ENCODE data around the gene MRPL17. TPM values are rescaled to one million over a fixed set of nuclear protein-coding genes. Genes with fewer than 3 reads are reported as not detected.

MRPL17 gene
- total and polyA plus RNA-seq, 9 of the 15 experiments (the other 6 are each of a cell fraction or from before 2014, with no cell fraction given), result 33.9 to 81.6 (median 43.9) TPM

- TF ChIP-seq FOXM1 (IDR thresholded peaks at IDR 0.05; ENCODE audit: low read depth) (no peak), FOXM1 (CRISPR knock-in tag; IDR thresholded peaks at IDR 0.05; ENCODE audit: low read depth) (no peak), ZNF133 (CRISPR knock-in tag; IDR thresholded peaks at IDR 0.05) (no peak), ZNF583 (CRISPR knock-in tag; IDR thresholded peaks at IDR 0.05) (no peak), ZSCAN32 (CRISPR knock-in tag; IDR thresholded peaks at IDR 0.05) (no peak), KLF16 (IDR thresholded peaks at IDR 0.05) (no peak), ZBTB33 (CRISPR knock-in tag; IDR thresholded peaks at IDR 0.05) (no peak), ILF3 (IDR thresholded peaks at IDR 0.05; ENCODE audit: borderline replicate concordance) (no peak), UBTF (IDR thresholded peaks at IDR 0.05; ENCODE audit: borderline replicate concordance in 1 of 2, low read depth in 2 of 2, low read length in 2 of 2) (no peak), XRCC5 (IDR thresholded peaks at IDR 0.05; ENCODE audit: low read depth, low read length) (no peak), LEF1 (IDR thresholded peaks at IDR 0.05) (no peak), ATF1 (CRISPR knock-in tag; IDR thresholded peaks at IDR 0.05) (no peak), ATF1 (tag; IDR thresholded peaks at IDR 0.05) (no peak), RBM34 (IDR thresholded peaks at IDR 0.05; ENCODE audit: borderline replicate concordance, insufficient read depth, low read length) (no peak)
- TF ChIP-seq, protein P1, sequence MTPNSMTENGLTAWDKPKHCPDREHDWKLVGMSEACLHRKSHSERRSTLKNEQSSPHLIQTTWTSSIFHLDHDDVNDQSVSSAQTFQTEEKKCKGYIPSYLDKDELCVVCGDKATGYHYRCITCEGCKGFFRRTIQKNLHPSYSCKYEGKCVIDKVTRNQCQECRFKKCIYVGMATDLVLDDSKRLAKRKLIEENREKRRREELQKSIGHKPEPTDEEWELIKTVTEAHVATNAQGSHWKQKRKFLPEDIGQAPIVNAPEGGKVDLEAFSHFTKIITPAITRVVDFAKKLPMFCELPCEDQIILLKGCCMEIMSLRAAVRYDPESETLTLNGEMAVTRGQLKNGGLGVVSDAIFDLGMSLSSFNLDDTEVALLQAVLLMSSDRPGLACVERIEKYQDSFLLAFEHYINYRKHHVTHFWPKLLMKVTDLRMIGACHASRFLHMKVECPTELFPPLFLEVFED (CRISPR knock-in tag; conservative IDR thresholded peaks at IDR 0.05), result no peak
Observed at GRCh38 chr11:6727971-6728760, 45.0 kb upstream of the MRPL17 start (continued).

Data from K562 (cell line).